ENCODE results near the gene KRT20.

GRCh38 chr17:40841246-40841645 lies 43.8 kb downstream of the KRT20 start:
- TF ChIP-seq HMGXB4 (CRISPR knock-in tag; IDR thresholded peaks at IDR 0.05; ENCODE audit: borderline replicate concordance) (no peak), MAZ (IDR thresholded peaks at IDR 0.05; ENCODE audit: borderline replicate concordance, low read depth, low read length) (no peak), JUN (IDR thresholded peaks at IDR 0.05) (no peak), MAX (IDR thresholded peaks at IDR 0.05) (no peak), POLR2A (IDR thresholded peaks at IDR 0.05; ENCODE audit: low read length) (no peak), CTCF (IDR thresholded peaks at IDR 0.05) (no peak), BHLHE40 (IDR thresholded peaks at IDR 0.05; ENCODE audit: low read depth, low read length) (no peak), SMC3 (IDR thresholded peaks at IDR 0.05) (no peak), MAFK (IDR thresholded peaks at IDR 0.05; ENCODE audit: partially characterized antibody) (no peak), KDM1A (IDR thresholded peaks at IDR 0.05; ENCODE audit: low read depth) (no peak)
